HG03280 (cell line): ENCODE measurements around the gene NKD2.

ENCODE experiments used
- ATAC-seq: cut with Tn5 transposase; IDR thresholded peaks from one replicate; pipeline ENCODE4 v1.9.1; 2021; ENCODE audit warnings: mild to moderate bottlenecking, moderate library complexity; ENCODE audit not compliant: unreplicated experiment

NKD2 gene

GRCh38 chr5:1028481-1029281, 20.1 kb downstream of the NKD2 start:
- ATAC-seq = no peak

DNA sequence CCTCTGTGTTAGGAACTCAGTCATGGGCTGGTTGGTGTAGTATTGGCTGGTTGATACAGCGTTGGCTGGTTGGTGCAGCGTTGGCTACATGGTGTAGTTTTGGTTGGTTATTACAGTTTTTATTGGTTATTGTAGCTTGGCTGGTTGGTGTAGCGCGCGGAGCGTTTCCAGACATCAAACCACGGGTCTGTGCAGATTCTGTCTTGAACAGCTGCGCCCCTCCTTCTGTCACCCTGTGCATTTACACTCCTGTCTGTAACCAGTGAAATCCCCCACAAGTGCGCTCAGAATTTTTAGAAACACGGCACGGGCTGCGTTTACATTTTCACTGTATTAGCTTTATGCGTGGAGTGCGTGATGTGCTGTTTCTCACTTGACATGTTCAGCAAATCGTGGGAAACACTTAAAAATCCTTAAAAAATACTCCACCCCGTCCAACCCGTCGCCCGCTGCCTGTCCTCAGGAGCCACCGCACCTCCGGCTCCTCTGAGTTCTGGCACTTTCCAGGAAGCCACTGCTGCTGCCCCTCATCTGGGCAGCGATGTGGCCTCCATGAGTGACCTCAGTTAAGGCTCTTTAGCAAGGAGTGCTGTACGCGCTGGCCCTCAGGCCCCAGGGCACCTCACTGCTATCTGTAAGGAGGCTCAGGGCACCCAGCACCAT, 20.8 kb downstream of the NKD2 start:
- no peak for ATAC-seq

GRCh38 chr5:1029945-1030625, 21.5 kb downstream of the NKD2 start:
- ATAC-seq = no peak

DNA sequence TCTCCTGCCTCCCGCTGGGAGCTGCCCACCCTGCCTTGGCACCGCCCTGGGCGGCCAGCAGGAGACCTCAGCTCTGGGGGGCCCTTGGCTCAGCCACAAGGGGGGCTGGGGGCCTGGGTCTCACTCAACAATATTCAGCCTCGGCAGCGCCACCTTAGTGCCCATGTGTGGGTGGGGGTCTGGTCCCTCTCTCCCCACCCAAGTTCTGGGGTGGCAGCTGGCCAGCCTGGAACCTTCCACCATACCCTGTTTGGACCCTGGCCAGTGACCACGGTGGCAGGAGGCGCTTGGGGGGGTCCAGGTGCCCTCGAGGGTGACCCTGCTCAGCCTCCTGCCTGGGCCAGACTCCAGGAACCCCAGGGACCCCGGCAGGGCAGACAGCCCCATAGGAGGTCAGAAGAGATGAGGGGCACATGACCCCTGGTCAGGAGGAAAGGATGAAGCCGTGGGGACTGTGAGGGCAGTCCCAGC, 22.2 kb downstream of the NKD2 start:
- ATAC-seq = no peak

DNA sequence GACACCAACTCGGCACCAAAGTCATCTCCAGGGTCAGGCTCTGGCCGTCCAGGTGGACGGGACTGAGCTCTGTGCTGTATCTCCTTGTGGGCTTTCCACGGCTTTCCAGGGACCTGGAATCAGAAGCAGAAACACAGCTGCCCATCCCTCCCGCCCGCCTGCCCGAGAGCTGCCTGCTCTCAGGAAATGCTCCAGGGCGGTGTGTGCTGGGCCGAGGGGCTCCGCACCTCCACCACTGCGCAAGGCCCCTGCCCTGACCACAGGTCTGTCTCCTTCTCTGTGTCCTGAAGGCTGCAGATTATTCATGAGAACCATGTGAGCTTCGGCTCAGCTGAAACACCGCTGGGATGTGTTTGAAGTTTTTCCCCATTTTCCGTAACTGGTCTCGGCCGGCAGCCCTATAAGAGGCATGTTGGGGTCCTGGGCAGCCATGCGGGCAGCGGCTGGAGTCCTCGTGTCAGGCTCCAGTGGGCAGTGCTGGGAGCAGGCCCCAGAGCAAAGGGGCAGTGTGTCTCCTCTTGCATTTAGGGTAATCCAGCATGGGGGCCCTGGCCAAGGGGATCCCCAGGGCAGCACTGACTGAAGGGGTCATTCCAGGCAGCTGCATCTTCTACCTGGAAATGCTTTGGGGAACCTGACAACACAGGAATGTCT, 22.8 kb downstream of the NKD2 start:
- ATAC-seq = no peak

DNA sequence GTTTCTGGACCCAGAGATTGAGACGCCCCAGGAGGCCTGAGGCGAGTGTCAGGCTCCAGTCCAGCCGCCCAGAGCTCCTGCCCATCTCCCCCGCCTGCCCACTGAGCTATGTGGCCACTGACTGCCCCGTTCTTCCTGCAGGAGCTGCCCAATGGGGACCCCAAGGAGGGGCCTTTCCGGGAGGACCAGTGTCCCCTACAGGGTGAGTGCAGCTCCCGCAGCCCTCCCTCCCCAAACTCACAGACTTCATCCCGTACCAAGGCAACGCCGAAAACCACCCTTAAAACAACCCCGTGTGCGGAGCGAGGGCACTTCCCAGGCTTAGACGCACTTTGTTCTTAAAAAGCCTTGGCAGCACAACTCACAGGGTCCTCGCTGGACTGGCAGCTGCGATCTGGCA, 23.4 kb downstream of the NKD2 start:
- no peak for ATAC-seq

GRCh38 chr5:1032551-1033027, 24.0 kb downstream of the NKD2 start:
- ATAC-seq = no peak

DNA sequence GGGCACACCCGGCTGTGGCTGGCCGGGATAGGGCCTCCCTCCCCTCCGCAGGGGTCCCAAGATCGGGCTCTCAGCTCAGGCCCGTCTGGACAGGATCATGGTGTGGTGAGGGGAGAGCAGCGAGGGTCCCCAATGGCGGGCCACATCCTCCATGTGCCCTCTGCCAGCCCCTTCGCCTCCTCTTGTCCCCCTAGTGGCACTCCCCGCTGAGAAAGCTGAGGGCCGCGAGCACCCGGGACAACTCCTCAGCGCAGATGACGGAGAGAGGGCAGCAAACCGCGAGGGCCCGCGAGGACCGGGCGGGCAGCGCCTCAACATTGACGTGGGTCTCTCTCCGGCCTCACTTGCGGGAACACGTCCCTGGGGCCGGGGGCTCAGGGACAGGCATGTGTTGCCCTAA, 24.6 kb downstream of the NKD2 start:
- no peak for ATAC-seq

DNA sequence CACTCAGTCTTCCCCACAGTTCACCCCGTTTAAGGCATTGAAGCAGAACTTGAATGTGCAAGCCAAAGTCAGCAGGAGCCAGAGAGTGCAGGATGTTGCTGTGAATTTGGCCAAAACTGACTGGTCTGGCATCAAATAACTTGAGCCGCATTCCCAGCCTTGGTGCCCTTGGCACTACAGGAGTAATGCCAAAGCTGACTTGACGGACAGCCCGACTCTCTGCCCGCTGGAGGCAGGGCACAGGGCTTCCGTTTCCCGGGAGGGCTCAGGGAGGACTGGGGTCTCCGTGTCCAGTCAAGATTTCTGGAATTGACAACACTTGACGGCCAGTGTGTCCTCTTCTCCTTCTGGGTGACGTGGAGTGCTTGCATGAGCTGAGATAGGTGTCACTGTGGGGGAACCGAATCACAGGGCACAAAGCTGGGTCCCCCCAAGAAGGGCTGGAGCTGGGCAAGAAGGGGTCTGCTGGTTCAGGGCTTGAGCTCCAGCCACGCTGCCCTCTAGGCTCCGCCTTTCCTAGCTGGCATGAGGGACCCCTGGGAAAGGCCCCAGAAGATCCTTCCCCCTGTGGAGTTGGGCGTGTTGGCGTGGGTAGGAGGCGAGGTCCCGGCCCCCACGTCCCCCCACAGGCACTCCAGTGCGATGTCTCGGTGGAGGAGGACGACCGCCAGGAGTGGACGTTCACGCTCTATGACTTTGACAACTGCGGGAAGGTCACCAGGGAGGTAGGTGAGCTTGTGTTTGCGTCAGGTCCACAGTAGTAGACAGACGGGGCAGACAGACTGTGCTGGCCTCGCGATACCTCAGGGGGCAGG, 25.2 kb downstream of the NKD2 start:
- ATAC-seq = no peak

DNA sequence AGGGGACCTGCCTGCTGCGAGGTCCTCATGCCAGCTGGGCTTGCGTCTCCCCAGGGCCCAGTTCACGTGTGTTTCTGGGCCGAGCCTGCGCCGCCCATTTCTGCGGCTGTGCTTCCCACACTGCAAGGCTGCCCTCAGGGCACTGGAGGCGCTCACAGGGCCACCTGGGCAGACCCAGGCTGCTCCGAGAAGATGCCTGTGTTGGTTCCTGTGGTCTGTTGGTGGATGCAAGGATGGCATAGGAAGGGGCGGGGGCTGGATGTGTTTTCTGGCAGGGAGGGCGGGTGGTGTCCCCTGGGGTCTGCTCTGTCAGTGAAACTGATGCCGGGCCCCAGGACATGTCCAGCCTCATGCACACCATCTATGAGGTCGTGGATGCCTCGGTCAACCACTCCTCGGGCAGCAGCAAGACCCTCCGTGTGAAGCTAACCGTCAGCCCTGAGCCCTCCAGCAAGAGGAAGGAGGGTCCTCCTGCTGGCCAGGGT, 25.9 kb downstream of the NKD2 start:
- no peak for ATAC-seq

GRCh38 chr5:1034986-1035385, 26.4 kb downstream of the NKD2 start:
- no peak for ATAC-seq

DNA sequence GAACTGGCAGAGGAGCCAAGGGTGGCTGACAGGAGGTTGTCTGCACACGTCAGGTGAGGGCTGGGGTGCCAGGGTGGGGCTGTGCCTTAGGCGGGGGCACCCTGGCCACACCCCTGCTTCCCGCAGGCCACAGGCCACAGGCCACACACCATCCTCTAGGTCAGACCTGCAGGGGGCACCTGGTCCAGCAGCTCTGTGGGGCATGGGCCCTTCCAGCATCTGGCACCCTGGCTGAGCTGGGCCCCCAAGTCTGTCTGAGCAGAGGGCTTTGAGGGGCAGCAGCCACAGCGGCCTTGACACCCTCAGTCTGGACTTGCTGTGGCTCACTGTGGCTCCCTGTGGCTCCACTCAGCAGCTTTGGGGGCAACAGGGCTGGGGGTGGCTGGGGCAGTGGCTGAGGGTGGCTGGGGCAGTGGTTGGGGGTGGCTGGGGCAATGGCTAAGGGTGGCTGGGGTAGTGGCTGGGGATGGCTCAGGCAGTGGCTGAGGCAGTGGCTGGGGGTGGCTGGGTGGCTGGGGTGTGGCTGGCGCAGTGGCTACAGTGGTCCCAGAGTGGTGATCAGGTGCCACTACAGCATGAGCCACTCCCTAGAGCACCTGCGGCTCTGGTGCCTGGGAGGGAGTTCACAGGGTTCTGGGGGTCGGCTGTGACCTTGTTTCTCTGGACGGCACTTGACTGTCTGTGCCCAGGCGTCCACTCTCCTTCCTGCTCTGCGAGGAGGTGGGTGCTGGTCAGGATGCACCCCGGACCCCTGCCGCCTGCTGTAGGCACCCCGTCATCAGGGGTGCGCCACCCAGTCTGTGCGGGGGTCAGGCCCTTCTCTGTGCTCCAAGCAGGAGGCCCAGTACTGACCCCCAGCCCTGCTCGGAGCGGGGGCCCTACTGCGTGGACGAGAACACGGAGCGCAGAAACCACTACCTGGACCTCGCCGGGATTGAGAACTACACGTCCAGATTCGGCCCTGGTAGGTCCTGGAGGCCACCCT, 27.1 kb downstream of the NKD2 start:
- no peak for ATAC-seq

- ATAC-seq = no peak
These were observed 28.0 kb downstream of the NKD2 start for GRCh38 chr5:1036504-1037122.

DNA sequence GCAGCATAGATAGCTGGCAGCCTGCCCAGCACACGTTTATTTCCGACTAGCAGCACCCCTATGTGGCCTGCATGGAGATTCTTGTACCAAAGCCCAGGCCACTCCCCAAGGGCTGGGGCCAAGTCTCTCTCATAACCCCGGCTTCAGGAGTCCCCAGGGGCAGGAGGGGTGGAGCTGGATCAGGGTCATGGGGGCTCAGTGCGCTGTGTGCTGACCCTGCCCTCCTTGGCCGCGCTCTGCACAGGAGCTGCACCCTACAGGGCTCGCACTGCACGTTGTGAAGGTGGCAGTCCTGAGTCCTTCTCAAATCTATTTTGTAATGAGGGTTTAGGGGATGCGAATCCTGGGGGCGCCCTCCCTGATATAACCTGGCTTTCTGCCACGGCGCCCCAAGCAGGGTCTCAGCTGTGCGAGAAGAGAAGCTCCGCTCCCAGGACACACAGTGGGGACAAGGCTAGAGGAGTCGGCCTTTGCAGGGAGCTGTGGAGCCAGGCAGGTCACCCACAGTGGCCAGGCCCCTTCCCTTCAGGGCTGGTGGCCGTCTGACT, 28.6 kb downstream of the NKD2 start:
- ATAC-seq = no peak

GRCh38 chr5:1037671-1038416, 29.2 kb downstream of the NKD2 start:
- ATAC-seq = no peak

GRCh38 chr5:1038417-1039209, 30.0 kb downstream of the NKD2 start:
- ATAC-seq = no peak

DNA sequence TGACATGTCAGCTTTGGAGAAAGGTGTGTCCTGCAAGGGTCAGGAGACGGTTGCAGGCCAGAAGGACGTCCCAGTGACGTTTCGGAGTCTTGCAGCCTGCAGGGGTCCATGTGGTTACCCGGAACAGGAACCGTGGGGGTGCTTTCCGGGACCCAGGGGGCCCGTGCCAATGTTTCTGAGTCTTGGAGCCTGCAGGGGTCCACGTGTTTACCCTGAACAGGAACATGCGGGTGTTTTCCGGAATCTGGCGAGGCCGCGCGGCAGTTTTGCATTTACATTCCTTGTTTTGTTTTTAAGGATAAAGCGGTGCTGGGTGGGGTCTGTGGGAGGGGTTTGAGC, 30.6 kb downstream of the NKD2 start:
- ATAC-seq = no peak
